Prostate gland (tissue), 2 donors: Measurements from ENCODE around the gene PLA2G5.

ENCODE experiments used
- POLR2AphosphoS5 ChIP-seq: sonication (generic); formaldehyde crosslinking; IDR thresholded peaks from one replicate; pipeline ENCODE4 v1.6.1; 2017; ENCODE audit warnings: antibody characterized with exemption
- TF ChIP-seq, protein P1 (sequence below), 4 experiments: fragments of 200-600 bp in 2 of 4; fragments of 450-650 bp in 2 of 4; sonication (generic) in 2 of 4; IDR thresholded peaks; 1 replicate in 3 of 4; 2 replicates in 1 of 4; pipeline ENCODE4 v1.5.1; 2016 to 2019; ENCODE audit warnings: antibody characterized with exemption in 4 of 4, mild to moderate bottlenecking in 2 of 4, moderate library complexity in 2 of 4

DNA sequence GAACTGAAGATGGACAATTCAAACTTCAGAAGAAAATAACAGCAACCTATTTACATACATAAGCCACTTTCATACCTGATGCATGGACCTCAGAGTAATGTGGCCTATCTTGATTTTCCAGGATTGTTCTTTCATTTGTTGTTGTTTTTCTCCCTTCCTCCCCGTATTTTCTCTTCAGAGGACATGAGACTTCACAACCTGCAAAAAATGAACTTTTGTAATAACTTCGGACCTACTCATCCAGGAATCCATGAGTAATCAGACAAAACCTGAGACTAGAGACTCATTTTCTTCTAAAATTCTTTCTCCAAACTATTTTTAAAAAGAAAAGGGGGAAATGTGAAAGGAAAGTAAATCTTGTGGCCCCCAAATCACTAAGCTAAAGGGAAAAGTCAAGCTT lies 17.6 kb upstream of the PLA2G5 start:
- TF ChIP-seq, protein P1, sequence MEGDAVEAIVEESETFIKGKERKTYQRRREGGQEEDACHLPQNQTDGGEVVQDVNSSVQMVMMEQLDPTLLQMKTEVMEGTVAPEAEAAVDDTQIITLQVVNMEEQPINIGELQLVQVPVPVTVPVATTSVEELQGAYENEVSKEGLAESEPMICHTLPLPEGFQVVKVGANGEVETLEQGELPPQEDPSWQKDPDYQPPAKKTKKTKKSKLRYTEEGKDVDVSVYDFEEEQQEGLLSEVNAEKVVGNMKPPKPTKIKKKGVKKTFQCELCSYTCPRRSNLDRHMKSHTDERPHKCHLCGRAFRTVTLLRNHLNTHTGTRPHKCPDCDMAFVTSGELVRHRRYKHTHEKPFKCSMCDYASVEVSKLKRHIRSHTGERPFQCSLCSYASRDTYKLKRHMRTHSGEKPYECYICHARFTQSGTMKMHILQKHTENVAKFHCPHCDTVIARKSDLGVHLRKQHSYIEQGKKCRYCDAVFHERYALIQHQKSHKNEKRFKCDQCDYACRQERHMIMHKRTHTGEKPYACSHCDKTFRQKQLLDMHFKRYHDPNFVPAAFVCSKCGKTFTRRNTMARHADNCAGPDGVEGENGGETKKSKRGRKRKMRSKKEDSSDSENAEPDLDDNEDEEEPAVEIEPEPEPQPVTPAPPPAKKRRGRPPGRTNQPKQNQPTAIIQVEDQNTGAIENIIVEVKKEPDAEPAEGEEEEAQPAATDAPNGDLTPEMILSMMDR (IDR thresholded peaks at IDR 0.05), result no peak
- no peak for TF ChIP-seq POLR2AphosphoS5
